Mammary microvascular endothelial cell (primary cell): ENCODE data around the gene PAPOLA. TPM values are rescaled to one million over a fixed set of nuclear protein-coding genes. Genes with fewer than 3 reads are reported as not detected.

ENCODE experiments used
- total RNA-seq: library from RNA; depleted of rRNA; stranded (reverse); fragments of >200 nt; gene quantifications from 2 replicates; pipeline ENCODE4 v1.2.3, GENCODE V29; 2015

The PAPOLA gene
- 72.9 and 74.2 TPM in 2 replicates for total RNA-seq

DNA sequence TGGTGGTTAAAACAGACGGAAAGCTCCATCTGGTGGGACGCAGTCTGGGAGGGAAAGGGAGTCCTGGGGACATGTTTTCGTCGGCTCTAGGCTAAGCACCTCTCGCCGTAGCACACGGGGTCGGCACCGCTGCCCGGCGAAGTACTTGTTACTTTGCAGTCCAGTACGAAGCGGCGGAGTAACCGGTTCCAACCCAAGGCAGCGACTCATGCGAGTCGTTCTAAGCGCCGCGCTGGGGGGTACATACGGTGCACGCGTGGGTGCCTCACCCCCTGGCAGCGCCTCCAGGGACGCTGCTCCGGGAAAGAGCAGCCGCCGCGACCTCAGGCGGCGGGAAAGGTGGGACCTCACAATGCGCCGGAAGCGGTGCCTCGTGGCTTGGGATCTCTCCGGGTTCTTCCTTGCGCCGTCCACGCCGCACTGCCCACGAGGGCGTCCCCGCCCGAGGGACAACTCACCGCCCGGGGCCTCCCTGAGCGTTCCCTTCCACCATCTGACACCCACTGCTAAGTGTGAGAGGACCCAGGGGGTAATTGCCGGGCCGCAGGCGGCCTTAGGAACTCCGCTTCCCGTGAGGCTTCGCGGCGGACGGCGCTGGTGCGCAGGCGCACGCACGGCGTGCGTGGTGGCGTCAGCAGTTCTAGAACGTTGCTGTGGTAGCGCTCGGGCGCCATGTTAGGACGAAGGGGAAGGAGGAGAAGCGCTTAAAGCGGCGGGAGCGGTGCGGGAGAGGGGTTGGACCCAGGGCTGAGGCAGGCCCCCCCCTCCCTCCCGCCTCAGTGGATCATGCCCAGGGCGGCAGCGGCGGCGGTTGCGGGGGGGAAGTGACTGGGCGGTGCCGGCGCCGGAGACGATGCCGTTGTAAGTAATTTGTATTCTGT is at the start of gene PAPOLA:
Gene PAPOLA, plus strand, starts transcription at position 643 of the 881 bp plus-strand sequence. Its CDS starts 211 bp downstream, at position 854.

Other genes with a start within 250 kb of the PAPOLA start
- 0.15 TPM in 1 of 2 replicates, not detected in the other for gene BDKRB1, start 246.2 kb upstream of the PAPOLA start, total RNA-seq
- gene ATG2B, start 139.0 kb upstream of the PAPOLA start, total RNA-seq = 9.1 and 9.2 TPM in 2 replicates
- 27.0 and 27.4 TPM in 2 replicates for gene GSKIP, start 138.9 kb upstream of the PAPOLA start, total RNA-seq
- 0.33 and 0.59 TPM in 2 replicates for gene AK7, start 110.3 kb upstream of the PAPOLA start, total RNA-seq